GM18505 (cell line): ENCODE results near the gene TMEM175.
"Not testable (repeated sequence)": the region's sequence is repeated elsewhere in the genome, so short reads cannot be mapped to it uniquely, and the experiment has no call there.

Experiments
- ATAC-seq: cut with Tn5 transposase; IDR thresholded peaks from one replicate; pipeline ENCODE4 v1.9.1; 2021; ENCODE audit not compliant: unreplicated experiment
- POLR2A ChIP-seq: IDR thresholded peaks from 4 replicates; pipeline ENCODE4 v1.6.1; 2011; ENCODE audit warnings: borderline replicate concordance; ENCODE audit not compliant: insufficient read depth, insufficient read length; ENCODE audit errors: extremely low read depth

TMEM175 gene

DNA sequence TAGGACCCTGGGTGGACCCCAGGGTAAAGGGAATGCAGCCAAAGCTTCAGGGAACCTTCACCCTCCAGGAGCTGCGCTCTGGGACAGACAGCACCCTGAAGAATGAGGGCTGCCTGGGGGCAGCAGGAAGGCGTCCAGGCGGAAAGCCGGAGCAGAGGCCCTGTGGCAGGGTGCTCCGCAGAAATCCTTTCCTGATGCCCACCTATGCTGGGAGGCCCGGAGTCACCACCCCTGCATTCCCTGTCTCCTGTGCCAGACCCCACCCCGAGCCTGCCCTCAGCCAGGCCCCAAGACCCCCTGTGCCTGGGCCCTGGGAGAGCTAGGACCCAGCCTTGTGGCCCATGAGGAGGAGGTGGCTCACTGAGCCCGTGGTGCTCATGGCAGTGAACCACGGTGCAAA lies 42.4 kb downstream of the TMEM175 start:
- ATAC-seq, result no peak
- TF ChIP-seq POLR2A, result no peak

DNA sequence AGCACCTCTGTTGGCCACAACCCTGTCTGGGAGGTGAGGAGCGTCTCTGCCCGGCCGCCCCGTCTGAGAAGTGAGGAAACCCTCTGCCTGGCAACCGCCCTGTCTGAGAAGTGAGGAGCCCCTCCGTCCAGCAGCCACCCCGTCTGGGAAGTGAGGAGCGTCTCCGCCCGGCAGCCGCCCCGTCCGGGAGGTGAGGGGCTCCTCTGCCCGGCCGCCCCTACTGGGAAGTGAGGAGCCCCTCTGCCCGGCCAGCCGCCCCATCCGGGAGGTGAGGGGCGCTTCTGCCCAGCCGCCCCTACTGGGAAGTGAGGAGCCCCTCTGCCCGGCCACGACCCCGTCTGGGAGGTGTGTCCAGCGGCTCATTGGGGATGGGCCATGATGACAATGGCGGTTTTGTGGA lies 43.8 kb downstream of the TMEM175 start:
- ATAC-seq, result not testable (repeated sequence)

DNA sequence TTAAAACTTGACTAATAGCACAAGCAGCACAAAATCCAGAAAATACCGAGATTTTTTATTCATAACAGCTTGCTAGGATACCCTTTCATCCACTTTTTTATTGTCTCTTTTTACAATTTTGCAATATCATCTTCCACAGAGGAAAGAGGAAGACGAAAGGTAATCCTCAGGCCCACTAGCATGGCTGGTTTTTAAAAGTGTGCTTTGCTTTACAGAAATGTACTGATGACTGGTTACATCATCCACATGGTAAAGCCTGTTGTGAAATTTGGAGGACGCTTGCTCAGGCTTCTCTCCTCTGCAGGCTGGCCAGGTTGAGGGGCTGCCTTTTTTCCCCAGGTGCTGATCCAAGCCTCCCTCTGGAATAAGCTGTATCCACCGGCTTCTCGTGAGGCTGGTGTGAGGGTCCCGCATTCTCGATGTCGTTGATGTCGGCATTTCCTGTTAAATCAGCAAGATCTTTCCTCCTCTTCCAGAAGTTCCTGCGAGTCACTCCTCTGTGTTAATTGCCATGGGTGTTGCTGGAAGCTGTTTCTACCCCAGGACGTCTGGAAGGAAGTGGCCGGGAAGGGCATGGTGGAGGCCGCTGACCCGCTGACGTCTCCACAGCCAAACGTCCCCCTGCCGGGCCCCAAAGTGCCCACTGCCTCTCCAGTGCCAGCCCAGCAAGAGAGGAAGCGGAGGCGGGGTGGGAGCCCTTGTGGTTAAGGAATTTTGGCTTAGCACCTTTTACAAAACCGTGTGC lies 46.9 kb downstream of the TMEM175 start:
- no peak for TF ChIP-seq POLR2A
- no peak for ATAC-seq

DNA sequence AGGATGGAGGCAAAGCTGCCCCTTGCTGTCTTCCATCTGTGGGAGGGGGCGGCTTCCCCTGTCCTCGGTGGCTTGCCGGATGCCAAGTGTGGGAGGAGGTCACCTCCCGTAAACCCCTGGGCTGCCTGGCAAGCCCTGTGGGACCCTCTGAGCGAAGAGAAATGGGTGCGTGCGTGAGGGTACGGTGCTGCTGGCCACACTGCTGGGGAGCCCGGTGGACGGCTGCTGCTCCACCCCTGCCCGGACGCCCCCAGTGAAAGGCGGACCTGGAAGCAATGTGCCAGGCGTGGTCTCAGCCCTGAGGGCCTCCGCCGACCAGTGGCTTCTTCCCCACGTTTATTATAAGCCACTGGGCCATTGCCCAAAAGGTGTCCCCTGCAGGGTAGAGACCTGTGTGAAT lies 50.0 kb downstream of the TMEM175 start:
- TF ChIP-seq POLR2A, result no peak

DNA sequence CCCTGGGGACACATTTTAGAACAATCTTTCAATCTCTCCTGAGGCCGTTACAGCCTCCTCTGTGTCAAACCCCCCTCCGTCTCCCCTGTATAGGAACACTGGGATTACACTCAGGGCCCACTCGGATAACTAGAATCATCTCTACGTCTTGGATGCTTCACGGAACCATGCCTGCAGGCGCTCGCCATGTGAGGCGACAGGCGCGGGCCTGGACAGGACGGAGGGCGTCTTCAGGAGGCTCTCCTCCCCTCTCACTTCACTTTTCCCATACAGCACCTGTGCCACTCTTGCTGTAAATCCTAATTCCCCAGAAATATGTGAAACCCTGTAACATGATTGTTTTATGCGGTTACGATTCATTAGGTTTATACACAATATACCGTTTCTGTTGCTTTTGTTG lies 50.6 kb downstream of the TMEM175 start:
- no peak for ATAC-seq
- no peak for TF ChIP-seq POLR2A

More for the DNA sequence above, 50.0 kb downstream of the TMEM175 start:
- no peak for ATAC-seq

DNA sequence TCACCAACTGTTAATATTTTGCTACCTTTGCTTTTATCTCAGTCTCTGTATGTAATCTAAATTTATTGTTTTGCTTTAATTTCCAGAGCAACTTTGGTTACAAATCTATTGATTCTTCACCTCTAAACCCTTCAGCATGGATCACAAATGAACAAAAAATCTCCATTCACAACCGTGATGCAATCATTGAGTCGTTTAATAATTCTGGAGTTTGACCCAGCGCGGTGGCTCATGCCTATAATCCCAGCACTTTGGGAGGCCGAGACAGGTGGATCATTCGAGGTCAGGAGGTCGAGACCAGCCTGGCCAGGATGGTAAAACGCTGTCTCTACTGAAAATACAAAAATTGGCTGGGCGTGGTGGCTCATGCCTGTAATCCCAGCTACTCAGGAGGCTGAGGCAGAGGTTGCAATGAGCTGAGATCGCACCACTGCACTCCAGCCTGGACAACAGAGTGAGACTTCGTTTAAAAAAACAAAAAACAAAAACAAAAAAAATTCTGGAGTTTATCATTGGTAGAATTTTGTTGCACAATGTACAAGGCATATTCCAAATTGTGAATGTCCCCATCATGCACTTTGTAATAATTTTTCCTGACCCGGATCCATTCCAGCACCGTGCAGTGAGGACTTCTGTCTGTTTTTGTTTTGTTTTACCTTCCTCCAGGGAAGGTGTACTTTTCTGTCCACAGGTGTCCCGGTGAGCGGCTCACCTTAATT lies 52.2 kb downstream of the TMEM175 start:
- no peak for ATAC-seq
- TF ChIP-seq POLR2A, result no peak

DNA sequence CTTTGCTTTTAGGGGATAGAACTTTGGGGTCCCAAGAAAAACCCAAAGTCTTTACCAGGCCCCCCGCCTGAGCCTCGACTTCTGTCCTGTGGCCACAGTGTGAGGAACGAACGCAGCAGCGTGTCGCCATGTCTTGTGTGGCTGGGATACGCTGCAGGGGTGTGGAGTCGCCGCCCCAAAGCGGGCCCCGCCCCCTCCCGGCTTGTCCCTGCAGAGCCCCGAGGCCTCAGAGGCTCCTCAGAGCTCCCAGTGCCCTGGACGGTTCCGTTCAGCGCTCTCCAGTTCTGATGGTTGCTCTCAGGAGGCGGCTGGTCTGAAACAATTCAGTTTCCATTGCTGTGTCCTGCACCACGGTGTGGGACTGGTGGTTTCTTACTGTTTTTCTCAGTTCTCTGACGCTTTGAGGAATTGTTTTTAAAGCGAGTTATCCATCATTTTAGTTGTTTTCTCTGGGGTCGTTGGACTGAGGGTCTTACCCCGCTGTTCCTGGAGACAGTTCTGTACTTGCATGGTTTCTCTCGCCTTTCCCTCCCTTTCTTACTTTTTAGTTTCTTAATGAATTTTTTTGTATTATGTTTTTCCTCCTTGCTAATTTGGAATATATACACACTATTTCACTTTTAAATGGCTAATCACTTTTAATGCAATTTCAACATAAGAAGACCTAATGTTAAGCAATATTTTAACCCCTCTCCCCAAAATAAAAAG lies 53.0 kb downstream of the TMEM175 start:
- ATAC-seq, result no peak
- no peak for TF ChIP-seq POLR2A

DNA sequence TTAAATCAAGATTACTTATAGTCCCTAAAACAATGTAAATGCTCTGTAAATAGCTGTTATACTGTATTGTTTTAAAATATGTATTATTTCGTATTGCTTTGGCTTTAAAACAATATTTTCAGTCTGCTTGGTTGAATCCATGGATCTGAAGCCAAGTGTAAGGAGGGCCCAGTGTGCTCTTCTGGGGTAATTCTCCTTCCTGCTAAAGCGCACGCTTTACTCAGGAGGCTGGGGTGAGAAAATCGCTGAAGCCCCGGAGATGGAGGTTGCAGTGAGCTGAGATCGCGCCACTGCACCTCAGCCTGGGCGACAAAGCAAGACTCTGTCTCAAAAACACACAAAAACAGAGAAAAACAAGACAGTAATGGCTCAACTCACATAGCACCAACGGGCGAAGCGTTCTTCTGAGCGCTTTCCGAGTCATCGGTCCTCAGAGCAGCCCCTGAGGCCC lies 54.2 kb downstream of the TMEM175 start:
- TF ChIP-seq POLR2A, result no peak
- peak; percentile 4 for ATAC-seq

DNA sequence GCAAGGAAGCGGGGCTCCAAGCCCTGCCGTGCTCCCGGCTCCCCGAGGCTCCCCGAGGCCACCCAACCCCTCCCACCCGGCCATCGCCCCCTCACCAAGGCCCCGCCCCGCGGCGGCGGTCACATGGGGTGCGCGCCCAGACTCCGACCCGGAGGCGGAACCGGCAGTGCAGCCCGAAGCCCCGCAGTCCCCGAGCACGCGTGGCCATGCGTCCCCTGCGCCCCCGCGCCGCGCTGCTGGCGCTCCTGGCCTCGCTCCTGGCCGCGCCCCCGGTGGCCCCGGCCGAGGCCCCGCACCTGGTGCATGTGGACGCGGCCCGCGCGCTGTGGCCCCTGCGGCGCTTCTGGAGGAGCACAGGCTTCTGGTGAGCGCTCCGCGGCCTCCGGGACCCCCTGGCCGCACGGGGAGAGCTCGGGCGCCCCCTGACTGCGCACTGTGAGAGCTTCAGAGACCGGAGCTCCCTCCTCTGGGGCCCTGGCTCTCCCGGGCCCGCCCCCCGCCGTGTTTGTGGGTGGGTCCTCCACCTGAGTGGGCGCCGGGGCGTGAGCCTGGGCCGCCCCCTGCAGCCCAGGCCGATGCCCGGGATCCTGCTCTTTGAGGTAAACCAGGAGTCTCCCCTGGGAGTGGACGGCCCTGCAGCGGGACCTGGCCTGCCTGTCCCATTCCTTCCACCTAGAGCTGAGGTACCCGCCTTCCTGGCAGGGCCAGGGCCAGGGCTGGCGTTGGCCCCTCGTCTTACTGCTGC lies 54.8 kb downstream of the TMEM175 start, which contains the start of gene IDUA:
Gene IDUA (plus strand): TSS at position 166 of the 745 bp plus-strand sequence. CDS start 41 bp downstream, at position 207.
- TF ChIP-seq POLR2A, result peak; percentile 63
- peak; percentile 75 for ATAC-seq

DNA sequence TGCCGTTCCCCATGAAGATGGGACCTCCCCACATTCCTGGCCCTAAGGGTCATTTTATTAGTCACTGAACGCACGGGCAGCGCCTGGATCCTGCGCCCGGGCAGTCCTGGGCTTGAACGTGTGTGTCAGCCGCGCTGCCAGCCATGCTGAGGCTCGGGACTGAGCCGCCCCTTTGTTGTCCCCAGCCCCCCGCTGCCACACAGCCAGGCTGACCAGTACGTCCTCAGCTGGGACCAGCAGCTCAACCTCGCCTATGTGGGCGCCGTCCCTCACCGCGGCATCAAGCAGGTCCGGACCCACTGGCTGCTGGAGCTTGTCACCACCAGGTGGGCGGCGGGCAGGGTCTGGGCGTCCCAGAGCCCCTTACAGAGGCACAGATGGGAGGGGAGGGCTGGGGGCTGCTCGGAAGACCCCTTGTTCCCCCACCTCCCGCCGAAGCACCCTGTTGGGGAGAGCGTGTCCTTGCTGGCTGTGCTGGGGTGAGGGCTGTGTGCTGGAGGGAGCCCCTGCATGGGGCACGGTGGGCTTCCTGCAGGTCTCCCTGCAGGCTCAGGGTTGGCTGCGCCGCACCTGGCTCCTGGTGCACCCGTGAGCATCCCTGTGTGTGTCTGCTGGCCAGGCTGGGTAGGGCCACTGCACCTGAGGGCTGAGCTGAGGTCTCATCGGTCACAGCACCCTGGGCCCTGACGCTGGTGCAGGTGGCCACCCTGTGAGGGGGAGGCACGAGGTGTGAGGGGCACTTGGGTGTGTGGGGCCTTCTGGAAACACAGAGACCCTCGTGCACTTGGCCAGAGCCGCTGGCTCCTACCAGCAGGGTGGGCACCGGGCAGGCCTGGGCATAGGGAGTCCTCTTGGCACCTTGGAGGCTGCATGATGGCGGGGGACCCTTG lies 55.6 kb downstream of the TMEM175 start:
- no peak for ATAC-seq
- TF ChIP-seq POLR2A, result no peak

DNA sequence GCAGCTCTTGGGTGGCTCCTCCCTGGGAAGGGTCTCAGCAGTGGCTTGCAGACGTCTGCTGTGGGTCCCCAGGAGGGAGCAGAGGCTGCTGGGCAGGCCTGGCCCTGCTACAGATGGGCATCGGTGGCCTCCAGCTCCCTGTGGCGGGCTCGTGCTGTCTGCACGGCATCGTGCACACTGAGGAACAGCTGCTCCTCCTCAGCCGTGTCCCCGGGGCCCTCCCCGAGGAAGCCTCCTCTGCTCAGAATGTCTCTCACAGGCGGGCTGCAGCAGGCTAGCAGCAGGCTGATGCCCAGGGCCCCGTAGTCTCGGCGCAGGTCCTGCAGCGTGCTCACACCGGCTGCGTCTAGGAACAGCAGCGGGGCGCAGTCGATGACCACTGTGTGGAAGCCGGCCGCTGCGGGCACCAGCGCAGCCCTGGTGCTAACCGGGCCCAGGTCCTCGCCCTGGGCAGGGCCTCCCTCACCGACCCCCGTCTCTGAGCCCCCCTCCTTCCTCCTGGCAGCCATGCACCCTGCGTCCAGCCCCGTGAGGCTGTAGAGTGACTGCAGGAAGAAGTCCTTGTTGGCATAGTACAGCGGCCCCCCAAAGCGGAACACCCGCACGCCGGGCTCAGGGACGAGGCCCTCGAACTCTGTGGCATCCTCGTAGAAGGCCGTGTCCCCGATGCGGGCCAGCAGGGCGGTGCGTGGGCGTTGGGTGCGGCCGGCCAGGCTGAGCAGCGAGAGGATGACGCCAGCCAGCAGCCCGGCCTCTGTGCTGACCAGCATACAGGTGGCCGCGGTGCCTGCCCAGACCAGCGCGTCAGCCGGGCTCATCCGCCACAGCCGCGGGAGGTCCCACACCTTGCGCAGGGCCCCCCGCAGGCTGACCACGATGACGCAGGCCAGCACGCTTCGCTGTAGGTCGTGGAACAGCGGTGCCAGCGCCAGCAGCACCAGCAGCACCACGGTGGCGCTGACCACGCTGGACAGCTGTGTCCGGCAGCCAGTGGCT lies 56.8 kb downstream of the TMEM175 start:
- ATAC-seq, result no peak
- TF ChIP-seq POLR2A, result no peak
